Head of caudate nucleus (tissue), 42 donors: ENCODE results near the gene SORCS1.

Experiments used
- DNase-seq, 42 donors: peaks; one replicate each; pipeline versions ENCODE4 v3.0.0 to v3.0.0-alpha.2; 2020 to 2021; ENCODE audit warnings: mixed read lengths in 7 of 42
- intact Hi-C: fragments of 100-400 bp; cut with DNase I; formaldehyde crosslinking; loops from one replicate; pipeline ENCODE4 v1.15.0; 2022

The SORCS1 gene

DNA sequence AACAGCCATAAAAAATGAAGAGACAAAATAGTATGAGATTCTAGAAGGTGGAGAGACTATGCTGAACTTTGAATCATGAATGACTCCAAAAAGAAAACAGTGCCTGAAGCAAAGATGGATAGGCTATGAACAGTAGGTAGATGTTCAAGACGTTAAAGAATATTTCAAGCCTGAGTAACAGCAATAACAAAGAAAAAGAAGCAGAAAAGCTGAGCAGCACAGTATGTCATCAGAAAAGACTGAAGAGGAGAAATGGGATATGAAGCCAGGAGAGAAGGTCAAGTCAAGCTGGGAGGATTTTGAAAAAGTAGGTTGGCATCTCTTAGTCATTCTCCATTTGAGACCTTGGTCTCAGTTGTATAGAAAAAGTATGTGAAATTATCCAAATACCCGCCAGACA is 484.4 kb downstream of the SORCS1 start:
- no peak for DNase-seq
- intact Hi-C loops = loop anchor here (5.0 kb wide), 1 partner anchor 58 kb away; no protein-coding TSS in a partner anchor

DNA sequence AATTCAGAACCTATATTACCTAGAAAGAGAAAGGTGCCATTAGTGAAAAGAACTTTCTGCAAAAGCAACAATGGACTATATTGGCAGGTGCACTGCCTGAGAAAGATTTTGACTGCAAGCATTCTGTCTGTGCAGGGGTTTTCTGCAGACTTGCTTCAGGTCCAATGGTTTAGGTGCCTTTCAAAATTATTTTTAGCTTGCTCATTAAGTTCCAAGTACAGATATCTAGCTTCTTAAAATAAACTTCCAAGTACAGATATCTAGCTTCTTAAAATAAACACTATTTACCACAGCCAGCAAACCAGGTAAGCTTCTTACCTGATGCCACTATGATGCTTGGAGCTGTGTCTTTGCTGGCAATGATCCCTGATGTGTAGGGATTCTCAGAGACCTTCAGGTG is 485.2 kb downstream of the SORCS1 start:
- no peak for DNase-seq
- intact Hi-C loops = no loop called here

DNA sequence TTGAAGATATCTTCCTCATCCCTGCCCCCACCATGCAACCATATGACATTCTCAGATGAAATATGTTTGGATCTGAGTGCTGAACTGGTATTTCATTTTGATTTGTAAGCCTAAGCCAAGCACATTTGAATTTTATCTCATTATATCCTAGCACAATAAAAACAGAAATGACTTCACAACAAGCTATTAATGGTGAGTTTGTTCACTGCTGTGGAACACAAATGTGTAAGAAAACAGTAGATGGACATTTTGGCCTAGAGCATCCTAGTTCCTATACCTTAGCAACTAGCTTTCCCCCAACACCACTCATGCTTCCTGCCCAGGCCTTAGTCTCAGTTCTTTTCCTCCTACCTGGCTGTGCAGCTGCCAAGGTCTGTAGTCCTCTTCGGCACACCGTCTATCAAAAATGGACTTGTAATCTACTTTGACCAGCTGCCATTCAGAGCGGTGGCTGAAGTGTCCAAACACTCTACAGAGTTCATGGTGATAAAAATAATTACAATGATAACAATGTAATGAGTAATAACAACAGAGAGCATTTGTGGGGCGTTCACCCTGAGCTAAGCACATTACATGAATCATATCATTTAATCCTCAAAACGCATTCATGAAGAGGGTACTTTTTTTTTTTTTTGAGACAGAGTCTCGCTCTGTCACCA is 491.9 kb downstream of the SORCS1 start:
- intact Hi-C loops = no loop called here
- no peak for DNase-seq

DNA sequence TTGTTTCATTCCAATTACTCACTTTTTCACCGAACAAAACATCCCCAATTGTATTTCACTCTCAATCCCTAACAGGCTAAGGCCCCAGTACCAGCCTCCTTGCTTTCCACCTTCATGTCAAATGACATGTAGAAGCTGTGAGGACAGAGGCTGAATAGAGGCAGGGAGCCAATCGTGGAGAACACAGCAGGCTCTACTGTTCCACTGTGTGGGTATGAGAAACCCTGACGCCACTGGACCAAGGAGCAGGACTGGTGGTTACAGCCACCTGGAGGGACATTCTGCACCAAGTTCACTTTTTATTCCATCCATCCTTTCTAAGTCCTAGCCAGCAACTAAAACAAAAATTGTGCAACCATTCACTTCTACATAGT is 502.8 kb downstream of the SORCS1 start:
- DNase-seq = peak in 23 of 42 donors; percentile 3 to 59 (median 26)
- intact Hi-C loops = no loop called here

DNA sequence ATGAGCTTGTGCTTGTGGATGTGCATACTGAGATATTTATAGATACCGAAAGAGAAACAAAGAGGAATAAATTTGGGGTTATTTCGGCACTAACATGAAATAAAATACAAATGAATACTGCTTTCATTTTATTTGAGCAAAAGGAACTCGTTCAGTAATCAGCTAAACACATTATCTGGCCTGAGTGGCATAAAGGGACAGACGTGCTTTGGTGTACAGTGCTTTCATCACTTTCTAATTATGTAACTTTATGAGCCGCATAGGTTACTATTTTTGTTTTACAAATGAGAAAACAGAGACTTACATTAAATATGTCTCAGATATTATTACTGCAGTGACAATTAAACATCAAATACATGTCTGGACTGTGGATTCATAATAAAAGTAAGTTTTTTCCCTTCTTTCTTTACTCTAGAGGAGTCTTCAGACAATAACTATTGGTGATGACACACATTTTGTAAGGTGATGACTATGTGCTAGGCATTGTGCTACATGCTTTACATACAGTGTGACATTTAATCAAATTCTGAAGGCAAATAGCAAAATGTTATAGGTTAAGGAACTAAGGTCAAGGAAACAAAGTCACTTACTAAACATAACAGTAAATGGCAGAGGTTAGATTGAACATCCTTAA is 503.3 kb downstream of the SORCS1 start:
- intact Hi-C loops = no loop called here
- DNase-seq = no peak

DNA sequence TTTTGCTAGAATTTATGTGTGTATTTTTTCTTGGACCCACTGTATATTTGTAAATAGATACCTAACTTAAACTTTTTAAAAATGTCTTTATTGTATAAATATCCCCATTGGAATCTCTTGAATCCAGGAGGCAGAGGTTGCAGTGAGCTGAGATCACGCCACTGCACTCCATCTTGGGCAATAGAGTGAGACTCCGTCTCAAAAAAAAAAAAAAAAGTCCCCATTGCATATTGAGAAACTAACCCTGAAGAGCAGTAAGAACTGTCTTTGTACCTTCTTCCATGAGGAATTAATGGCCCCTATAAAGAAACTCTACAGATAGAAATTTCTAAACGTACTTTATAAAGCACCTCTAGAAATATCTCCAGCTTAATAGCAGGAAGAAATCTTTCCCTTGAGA is 504.0 kb downstream of the SORCS1 start:
- DNase-seq = no peak
- intact Hi-C loops = no loop called here

DNA sequence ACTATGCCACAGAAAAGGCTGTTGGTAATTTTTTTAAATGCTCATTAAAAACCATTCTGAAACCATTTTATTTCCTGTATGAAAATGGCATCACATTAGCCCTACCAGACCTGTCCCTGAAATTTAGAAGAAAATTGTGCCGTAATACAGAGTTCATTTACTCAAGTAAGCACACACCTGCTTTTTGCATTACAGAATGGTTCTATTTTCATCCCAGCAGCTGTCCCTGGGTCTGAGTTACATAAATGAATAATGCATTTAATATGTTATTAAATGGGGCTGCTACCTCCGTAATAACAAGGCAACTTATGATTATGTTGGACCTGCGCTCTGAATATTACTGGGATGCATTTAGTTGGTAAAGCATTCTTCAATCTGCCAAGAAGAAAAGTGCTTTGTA is 508.9 kb downstream of the SORCS1 start:
- DNase-seq = no peak
- intact Hi-C loops = no loop called here

DNA sequence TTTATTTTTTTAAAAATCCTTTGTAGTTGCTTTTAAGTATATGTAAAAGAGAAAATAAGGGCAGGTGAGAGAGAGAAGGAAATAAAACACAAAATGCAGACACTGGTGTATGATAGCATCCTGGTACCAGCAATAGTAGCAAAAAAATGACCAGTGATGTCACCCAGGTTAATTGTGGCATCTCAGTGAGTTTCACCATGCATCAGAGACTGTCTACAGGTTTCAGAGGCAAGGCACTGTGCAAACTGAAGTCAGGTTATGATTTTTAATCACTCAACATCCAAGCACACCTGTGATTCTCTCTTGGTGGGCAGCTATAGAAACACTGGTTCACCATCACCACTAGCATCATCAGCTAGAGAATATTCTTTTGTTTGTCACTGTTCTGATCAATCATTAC is 509.3 kb downstream of the SORCS1 start:
- intact Hi-C loops = no loop called here
- no peak for DNase-seq

DNA sequence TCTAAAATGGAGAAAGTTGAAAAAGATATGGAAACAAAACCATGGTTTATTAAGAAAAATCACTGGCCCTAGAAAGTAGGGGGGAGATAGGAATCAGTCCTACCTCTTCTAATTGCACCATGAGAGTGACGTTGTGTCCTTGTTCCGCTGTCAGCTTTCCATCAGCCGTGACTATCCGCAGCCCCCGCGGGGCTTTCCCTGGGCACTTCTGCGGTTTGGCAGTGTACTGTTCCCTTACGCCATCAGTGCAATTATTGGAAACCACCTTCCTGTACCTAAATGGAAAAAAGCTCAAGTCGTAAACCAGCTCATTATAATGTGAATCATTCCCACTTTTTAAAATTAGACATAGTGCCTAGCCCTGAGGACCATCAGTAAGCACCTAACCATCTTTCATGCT is 512.2 kb downstream of the SORCS1 start:
- no peak for DNase-seq
- intact Hi-C loops = no loop called here

DNA sequence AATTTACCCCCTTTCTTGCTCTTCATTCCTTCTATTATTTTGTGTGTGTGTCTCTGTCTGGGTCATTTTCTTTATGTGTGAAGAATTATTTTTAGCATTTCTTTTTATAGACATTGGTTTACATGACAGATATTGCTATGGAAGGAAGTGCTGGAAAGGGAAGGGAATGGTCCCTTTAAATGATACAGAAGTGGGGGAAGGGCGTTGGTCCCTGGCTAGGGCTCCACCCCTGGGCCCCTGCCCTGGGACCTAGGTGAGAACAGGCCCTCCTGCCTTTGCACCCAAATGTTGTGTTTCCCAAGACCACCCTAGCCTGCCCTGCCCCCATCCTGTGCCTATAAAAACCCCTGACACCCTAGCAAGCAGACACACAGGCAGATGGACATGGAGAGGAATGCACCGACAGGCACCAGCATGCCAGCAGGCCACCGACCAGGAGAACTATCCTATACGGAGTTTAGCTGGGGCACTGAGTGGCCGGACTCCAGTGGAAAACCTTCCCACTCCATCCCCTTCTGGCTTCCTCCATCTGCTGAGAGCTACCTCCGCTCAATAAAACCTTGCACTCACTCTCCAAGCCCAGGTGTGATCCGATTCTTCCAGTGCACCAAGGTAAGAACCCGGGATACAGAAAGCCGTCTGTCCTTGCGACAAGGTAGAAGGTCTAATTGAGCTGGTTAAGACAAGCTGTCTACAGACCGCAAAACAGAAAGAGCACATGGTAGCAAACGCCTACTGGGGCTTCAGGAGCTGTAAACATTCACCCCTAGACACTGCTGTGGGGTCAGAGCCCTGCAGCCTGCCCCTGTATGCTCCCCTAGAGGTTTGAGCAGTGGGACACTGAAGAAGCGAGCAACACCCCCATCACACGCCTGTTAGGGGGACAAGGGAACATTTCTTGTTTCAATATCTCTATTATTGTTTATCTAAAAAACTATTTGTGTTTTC is 515.7 kb downstream of the SORCS1 start:
- no peak for DNase-seq
- intact Hi-C loops = no loop called here

DNA sequence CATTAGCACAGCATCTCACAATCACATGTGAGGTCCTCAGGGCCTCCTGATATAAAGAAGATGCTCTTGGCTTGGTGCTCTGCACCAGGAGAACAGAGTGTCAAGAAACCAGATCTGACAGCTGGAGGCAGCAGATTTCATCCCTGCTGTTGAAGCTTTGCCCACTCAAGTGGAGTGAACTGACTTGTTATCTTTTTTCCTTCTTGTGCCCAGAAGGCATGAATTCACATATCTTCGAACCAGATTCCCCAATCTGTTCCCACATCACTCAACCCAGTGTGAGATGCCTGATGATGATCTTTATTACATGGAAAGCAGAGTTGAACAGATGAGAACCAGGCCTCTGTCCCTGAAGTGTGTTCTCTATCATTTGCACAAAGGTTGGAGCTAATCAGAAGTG is 521.0 kb downstream of the SORCS1 start:
- DNase-seq = no peak
- intact Hi-C loops = no loop called here

DNA sequence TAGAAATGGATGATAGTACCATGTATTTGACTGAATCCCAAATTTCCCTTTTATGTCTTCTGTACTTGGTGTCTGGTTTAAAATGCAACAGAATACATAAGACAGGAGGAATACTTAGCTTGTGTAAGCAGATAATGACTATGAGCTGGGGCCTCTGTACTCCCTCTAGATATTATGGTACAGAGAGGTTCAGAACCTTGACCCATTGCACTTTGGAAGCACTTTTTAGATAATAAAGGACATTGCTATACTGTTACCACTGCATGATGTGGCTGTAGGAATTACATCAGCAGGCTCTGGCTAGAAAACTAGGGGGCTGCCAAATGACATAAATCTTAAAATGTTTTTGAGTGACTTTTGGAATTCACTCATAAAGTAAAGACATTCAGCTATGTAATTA is 526.6 kb downstream of the SORCS1 start:
- DNase-seq = no peak
- intact Hi-C loops = no loop called here

DNA sequence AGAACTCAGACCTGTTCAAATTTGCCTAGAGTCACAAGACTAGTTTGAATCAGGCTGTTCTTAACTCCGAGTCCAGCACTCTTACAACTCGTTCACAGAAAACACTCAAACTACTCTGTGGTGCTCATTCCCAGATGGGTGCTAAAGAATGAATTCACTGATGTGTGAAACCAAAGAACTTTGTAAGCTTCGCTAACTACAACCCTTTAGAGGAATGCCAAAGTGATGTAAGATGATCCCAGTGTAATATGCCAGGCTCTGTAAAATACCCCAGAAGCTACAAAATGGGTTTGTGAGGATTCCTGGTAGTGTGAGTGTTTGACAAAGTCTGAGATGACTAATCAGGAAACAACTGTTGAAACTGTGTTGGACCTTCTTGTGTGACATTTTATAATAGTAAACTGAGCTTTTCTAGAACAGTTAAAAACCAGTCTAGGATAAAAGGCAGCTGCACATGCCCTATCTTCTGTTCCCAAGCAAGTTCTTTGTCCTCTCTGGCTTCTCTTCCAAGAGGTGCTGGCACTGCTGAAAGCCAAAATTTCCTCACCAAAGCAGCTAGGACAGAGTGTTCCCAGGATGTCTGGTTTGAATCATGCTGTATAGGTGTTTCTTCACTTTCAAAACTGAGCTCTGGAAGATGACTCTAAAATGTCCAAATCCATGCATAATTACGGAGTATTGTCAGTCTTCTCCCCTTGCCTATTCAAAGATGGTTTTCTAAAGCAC is 527.6 kb downstream of the SORCS1 start:
- no peak for DNase-seq
- intact Hi-C loops = no loop called here

DNA sequence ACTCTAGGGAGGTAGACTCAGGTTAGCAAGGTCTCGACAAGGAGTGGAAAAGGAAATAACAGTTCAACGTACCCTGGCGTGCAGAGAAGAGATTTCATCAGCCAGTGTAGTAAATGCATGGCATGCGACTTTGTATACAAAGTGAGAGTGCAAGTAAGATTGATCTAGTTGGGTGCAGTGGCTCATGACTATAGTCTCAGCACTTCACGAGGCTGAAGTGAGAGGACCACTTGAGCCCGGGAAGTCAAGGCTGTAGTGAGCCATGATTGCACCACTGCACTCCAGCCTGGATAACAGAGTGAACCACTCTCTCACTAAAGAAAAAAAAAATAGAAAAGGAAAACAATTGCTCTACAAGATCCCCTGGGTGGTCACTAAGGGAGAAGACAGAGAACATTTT is 528.6 kb downstream of the SORCS1 start:
- intact Hi-C loops = no loop called here

DNA sequence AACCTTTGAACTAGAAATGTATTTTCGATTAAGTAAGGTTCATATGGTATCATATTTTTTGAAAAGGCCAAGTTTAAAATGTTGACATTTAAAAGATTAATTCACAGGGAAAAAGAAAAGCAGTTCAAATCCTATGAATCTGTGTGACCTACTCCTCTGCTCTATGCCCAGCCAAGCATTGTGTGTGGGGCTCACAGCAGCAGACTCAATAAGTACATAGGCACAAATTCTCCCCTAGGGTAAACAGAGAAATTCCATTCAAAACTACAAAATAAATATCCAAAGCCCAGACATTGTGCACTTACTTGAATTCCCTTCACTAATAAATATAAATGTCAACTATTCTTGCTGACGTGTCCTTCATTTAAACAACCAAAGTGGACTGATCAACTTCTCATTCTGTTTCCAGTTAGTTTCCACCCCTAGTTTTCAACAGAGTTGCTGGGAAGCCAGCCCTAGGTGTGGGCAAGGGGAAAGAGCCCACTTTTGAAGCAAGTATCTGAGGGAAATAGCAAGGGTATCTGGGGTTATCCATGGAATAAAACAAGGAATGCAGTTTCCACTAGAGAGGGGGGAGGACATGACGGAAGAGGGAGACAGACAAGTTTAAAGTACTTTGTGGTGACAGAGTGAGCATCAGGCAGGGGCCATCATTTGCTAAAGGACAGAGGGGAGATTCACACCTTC is 533.3 kb downstream of the SORCS1 start:
- intact Hi-C loops = no loop called here
- no peak for DNase-seq

More for the DNA sequence above, 528.6 kb downstream of the SORCS1 start:
- no peak for DNase-seq

DNA sequence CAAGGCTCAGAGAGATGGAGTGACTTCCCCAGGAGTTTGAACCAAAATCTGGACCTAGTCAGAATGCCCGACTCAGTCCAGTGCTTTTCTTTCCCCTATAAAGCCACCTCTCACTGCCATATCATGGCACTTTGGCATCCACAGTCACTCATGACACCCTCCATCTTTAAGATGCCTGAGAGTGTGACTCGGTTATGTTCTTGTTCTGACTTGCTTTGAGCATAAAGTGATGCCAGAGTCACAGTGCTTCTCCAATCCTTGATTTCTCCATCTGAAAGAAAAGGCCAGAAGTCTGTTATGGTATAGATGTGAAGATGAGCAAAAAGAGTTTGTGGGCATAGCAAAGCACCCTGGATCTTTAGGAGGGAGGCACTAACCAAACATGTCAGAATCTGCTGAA is 538.1 kb downstream of the SORCS1 start:
- no peak for DNase-seq
- intact Hi-C loops = no loop called here

DNA sequence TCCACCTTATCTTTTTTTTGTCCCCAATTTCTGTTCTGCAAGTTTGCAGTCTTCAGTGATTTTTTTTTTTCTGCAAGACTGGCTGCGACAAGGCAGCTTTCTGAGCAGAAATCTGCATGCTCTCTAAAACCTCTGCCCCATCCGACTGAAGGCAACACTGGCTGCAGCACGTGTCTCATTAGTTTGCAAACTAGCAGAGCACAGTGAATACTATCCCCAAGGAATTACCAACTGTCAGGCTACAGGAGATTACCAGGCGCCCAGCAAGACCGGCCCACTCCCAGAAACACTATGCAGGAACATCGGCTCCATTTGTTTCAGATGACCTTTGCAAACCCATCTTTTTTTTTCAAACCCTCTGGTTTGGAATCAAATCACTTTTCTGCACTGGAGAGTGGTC is 538.8 kb downstream of the SORCS1 start:
- intact Hi-C loops = no loop called here
- DNase-seq = no peak

DNA sequence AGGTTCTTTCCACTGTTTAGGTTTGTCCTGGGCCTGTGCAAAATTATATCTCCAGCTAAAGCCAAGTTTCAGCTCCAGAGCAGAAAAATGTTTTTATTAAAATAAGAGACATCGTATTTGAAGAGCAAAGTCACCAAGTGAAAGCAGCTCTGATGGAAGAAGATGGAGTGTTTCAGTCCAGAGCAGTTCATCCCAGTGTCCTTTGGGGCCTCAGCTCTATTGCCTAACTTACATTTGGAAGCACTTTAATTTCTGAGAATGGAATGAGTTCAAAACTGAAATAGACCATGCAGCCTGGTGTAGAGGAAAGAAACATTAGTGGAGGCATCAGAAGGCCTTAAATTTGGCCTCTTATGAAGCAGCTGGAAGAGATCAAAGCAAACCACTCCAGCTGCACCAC is 545.2 kb downstream of the SORCS1 start:
- intact Hi-C loops = no loop called here
- no peak for DNase-seq

DNA sequence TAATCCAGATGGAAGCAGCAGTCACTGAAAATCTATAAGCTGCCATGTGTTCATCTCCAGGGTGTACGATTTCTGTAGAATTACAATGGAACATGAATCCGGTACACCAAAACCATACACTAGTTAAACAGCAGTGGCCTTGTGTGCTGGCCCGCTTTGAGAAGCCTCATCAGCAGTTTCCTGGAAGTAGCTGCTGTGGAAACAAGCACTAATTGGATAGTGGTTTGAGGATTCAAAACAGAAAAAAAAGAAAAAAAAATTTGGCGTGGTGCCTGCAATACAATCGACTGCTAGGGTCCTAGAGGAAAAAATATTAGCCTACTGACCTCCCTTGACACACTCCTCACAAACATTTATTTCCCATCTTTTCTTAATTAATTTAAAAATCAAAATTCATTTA is 545.9 kb downstream of the SORCS1 start:
- intact Hi-C loops = no loop called here
- DNase-seq = no peak
